ENCODE data around the gene IL17D. TPM values are rescaled to one million over a fixed set of nuclear protein-coding genes. Genes with fewer than 3 reads are reported as not detected.

The IL17D gene
- total and polyA plus RNA-seq, 2 donors (not counting 3 experiments of a cell fraction or from before 2014, with no cell fraction given): 4.0 to 6.1 TPM

- POLR2A ChIA-PET: no interaction called here
- no peak overlapping the region for H3K4me3 ChIP-seq (replicated peaks in 1 of 3; ENCODE audit: insufficient read depth in 1 of 3, low read depth in 1 of 3, low read length in 3 of 3)
Observed at GRCh38 chr13:20684041-20684440, 19.5 kb upstream of the IL17D start.

More at GRCh38 chr13:20684041-20684440, 19.5 kb upstream of the IL17D start:
- Histone ChIP-seq H3K27me3 (ENCODE audit: control insufficient read depth in 2 of 2, insufficient read depth in 2 of 2, low read length in 2 of 2) (no peaks in the 10 kb centered on the region), H3K9me1 (replicated peaks; ENCODE audit: control insufficient read depth, extremely low read depth, insufficient read depth, low read length) (no peaks in the 10 kb centered on the region), H3K27ac (ENCODE audit: insufficient read depth, low read depth, low read length) (no peak overlapping the region), H2AFZ (ENCODE audit: low read depth, low read length) (no peak overlapping the region), H3K79me2 (ENCODE audit: control insufficient read depth, insufficient read depth, low read length) (no peaks in the 10 kb centered on the region), H3K9me3 (replicated peaks; ENCODE audit: control insufficient read depth, insufficient read depth, low read length) (no peaks in the 10 kb centered on the region), H3K4me1 (ENCODE audit: control insufficient read depth, extremely low read depth, insufficient read depth, low read length) (no peaks in the 10 kb centered on the region), H3K4me2 (ENCODE audit: insufficient read depth, low read length) (no peak overlapping the region), H3K36me3 (ENCODE audit: control insufficient read depth in 2 of 2, extremely low read depth in 1 of 2, insufficient read depth in 2 of 2, low read length in 2 of 2) (no peaks in the 10 kb centered on the region), H3K9ac (replicated peaks; ENCODE audit: extremely low read depth, insufficient read depth, low read length) (no peak overlapping the region), H4K20me1 (replicated peaks; ENCODE audit: control insufficient read depth, extremely low read depth, insufficient read depth, low read length) (no peaks in the 10 kb centered on the region)
- FAIRE-seq: no peak
- CTCF ChIA-PET: interaction anchor here (0.6 to 1.4 kb wide), 2 partner anchors 20 to 496 kb away, joined by 3 to 4 read pairs; partner anchors contain the start of gene IL17D
- TF ChIP-seq POLR2A (IDR thresholded peaks at IDR 0.05; ENCODE audit: low read depth, low read length) (no peak), EZH2 (IDR thresholded peaks at IDR 0.05; ENCODE audit: borderline replicate concordance, low read depth, low read length, severe bottlenecking) (no peak), POLR2AphosphoS5 (IDR thresholded peaks at IDR 0.05; ENCODE audit: insufficient read depth, low read depth, low read length) (no peak), CTCF (IDR thresholded peaks at IDR 0.05; ENCODE audit: extremely low read depth in 1 of 2, insufficient read depth in 1 of 2, low read depth in 1 of 2, low read length in 2 of 2) (no peak), JUN (IDR thresholded peaks at IDR 0.05; ENCODE audit: borderline replicate concordance, insufficient read depth, insufficient read length, low read depth) (no peak), MAX (IDR thresholded peaks at IDR 0.05; ENCODE audit: insufficient read depth, insufficient read length) (no peak), MYC (IDR thresholded peaks at IDR 0.05; ENCODE audit: low read depth, low read length) (no peak), FOS (IDR thresholded peaks at IDR 0.05; ENCODE audit: borderline replicate concordance, insufficient read depth, low read length) (no peak), GATA2 (IDR thresholded peaks at IDR 0.05; ENCODE audit: insufficient read depth, insufficient read length, low read depth, low read length) (no peak)
- DNase-seq (ENCODE audit: low read depth, low spot score): no peak
- intact Hi-C loops (cut with micrococcal nuclease) (no loop called here), dilution Hi-C loops (cut with MboI; ENCODE audit: extremely low pct_ligation_motif_present, low sequenced_read_pairs) (no loop called here)
- no TSS peak for BruUV-seq (replicated peaks)
